HUES64 (cell line): ENCODE measurements around the gene ATXN10.

Experiments used
- H3K27ac ChIP-seq: 2 replicates; pipeline ENCODE4 v1.7.0; 2013; ENCODE audit warnings: low read depth, low read length, inconsistent platforms
- H3K27me3 ChIP-seq: 2 replicates; pipeline ENCODE4 v1.6.1; 2013; ENCODE audit warnings: mild to moderate bottlenecking, low read length; ENCODE audit not compliant: insufficient read depth
- H3K36me3 ChIP-seq: 2 replicates; pipeline ENCODE4 v1.6.1; 2013; ENCODE audit warnings: mild to moderate bottlenecking, low read length; ENCODE audit not compliant: insufficient read depth
- H3K4me1 ChIP-seq: 2 replicates; pipeline ENCODE4 v1.6.1; 2013; ENCODE audit warnings: mild to moderate bottlenecking, low read length, moderate library complexity; ENCODE audit not compliant: insufficient read depth
- H3K4me3 ChIP-seq: 2 replicates; pipeline ENCODE4 v1.5.1; 2013; ENCODE audit warnings: mild to moderate bottlenecking, low read length, moderate library complexity
- H3K9ac ChIP-seq: 2 replicates; pipeline ENCODE4 v1.6.1; 2013; ENCODE audit warnings: mild to moderate bottlenecking, low read depth, low read length
- H3K9me3 ChIP-seq: 2 replicates; pipeline ENCODE4 v1.6.1; 2013; ENCODE audit warnings: low read depth, low read length; ENCODE audit not compliant: insufficient read depth
- WGBS: fragments of 150-250, 120-280 bp; methylation state at CpG from one replicate; pipeline ENCODE4 v1.1.7; 2013; ENCODE audit warnings: missing lambda C conversion rate; 5-methylcytosine and 5-hydroxymethylcytosine counted together

ATXN10 gene

GRCh38 chr22:45720839-45721378 is 49.3 kb downstream of the ATXN10 start:
- H3K27ac ChIP-seq, result no peak overlapping the region
- no peak overlapping the region for H3K4me3 ChIP-seq
- H3K36me3 ChIP-seq, result peaks cover 43% of the 10 kb centered on the region
- no peaks in the 10 kb centered on the region for H3K27me3 ChIP-seq
- H3K4me1 ChIP-seq, result peaks cover 10% of the 10 kb centered on the region; the same call in 1 of the 2 replicates
- 96% methylated on average over 5 of the region's 5 CpGs for WGBS
- no peak overlapping the region for H3K9ac ChIP-seq
- H3K9me3 ChIP-seq, result no peaks in the 10 kb centered on the region

GRCh38 chr22:45722006-45722405 is 50.4 kb downstream of the ATXN10 start:
- WGBS, result 91% methylated on average over 2 of the region's 2 CpGs
- Histone ChIP-seq H3K4me3 (no peak overlapping the region), H3K4me1 (peaks cover 7% of the 10 kb centered on the region; the same call in 1 of the 2 replicates), H3K9me3 (no peaks in the 10 kb centered on the region), H3K27ac (no peak overlapping the region), H3K27me3 (no peaks in the 10 kb centered on the region), H3K9ac (no peak overlapping the region), H3K36me3 (peaks cover 42% of the 10 kb centered on the region)

GRCh38 chr22:45726081-45726480 is 54.4 kb downstream of the ATXN10 start:
- peaks cover 30% of the 10 kb centered on the region for H3K36me3 ChIP-seq
- H3K9me3 ChIP-seq, result no peaks in the 10 kb centered on the region
- no peak overlapping the region for H3K9ac ChIP-seq
- H3K4me1 ChIP-seq, result peaks cover 2% of the 10 kb centered on the region; the same call in 1 of the 2 replicates
- H3K4me3 ChIP-seq, result no peak overlapping the region
- H3K27ac ChIP-seq, result no peak overlapping the region
- H3K27me3 ChIP-seq, result no peaks in the 10 kb centered on the region
- WGBS, result 96% methylated on average over 2 of the region's 2 CpGs

- Histone ChIP-seq H3K4me1 (peaks cover 10% of the 10 kb centered on the region; the same call in 1 of the 2 replicates), H3K27me3 (no peaks in the 10 kb centered on the region), H3K27ac (no peak overlapping the region), H3K9ac (no peak overlapping the region; the same call in 1 of the 2 replicates), H3K4me3 (no peak overlapping the region), H3K36me3 (peaks cover 53% of the 10 kb centered on the region), H3K9me3 (no peaks in the 10 kb centered on the region)
- 85% methylated on average over 8 of the region's 8 CpGs for WGBS
These were observed 59.6 kb downstream of the ATXN10 start for GRCh38 chr22:45731041-45731797.

GRCh38 chr22:45731798-45732495 is 60.3 kb downstream of the ATXN10 start:
- WGBS, result 81% methylated on average over 7 of the region's 7 CpGs
- H3K36me3 ChIP-seq, result peaks cover 60% of the 10 kb centered on the region

GRCh38 chr22:45735273-45735672 is 63.6 kb downstream of the ATXN10 start:
- 98% methylated on average over 3 of the region's 3 CpGs for WGBS
- Histone ChIP-seq H3K27me3 (no peaks in the 10 kb centered on the region), H3K4me3 (no peak overlapping the region), H3K9ac (no peak overlapping the region), H3K9me3 (no peaks in the 10 kb centered on the region), H3K27ac (no peak overlapping the region), H3K4me1 (peaks cover 10% of the 10 kb centered on the region; the same call in 1 of the 2 replicates), H3K36me3 (peaks cover 80% of the 10 kb centered on the region)

More at GRCh38 chr22:45731798-45732495, 60.3 kb downstream of the ATXN10 start:
- Histone ChIP-seq H3K9me3 (no peaks in the 10 kb centered on the region), H3K27me3 (no peaks in the 10 kb centered on the region), H3K4me1 (peaks cover 10% of the 10 kb centered on the region; the same call in 1 of the 2 replicates), H3K4me3 (no peak overlapping the region), H3K27ac (no peak overlapping the region), H3K9ac (no peak overlapping the region)

GRCh38 chr22:45738206-45738605 is 66.6 kb downstream of the ATXN10 start:
- H3K27ac ChIP-seq, result no peak overlapping the region
- no peak overlapping the region for H3K9ac ChIP-seq
- WGBS, result no CpG with 5 or more reads among the region's 1 CpG
- no peaks in the 10 kb centered on the region for H3K27me3 ChIP-seq
- peaks cover 92% of the 10 kb centered on the region for H3K36me3 ChIP-seq
- no peak overlapping the region for H3K4me3 ChIP-seq
- no peaks in the 10 kb centered on the region for H3K9me3 ChIP-seq
- H3K4me1 ChIP-seq, result peaks cover 4% of the 10 kb centered on the region; the same call in 1 of the 2 replicates

GRCh38 chr22:45740236-45740635 is 68.6 kb downstream of the ATXN10 start:
- H3K9me3 ChIP-seq, result no peaks in the 10 kb centered on the region
- 90% methylated on average over 3 of the region's 3 CpGs for WGBS
- H3K36me3 ChIP-seq, result peaks cover 97% of the 10 kb centered on the region
- H3K27me3 ChIP-seq, result no peaks in the 10 kb centered on the region
- H3K4me1 ChIP-seq, result peaks cover 5% of the 10 kb centered on the region; the same call in 1 of the 2 replicates
- no peak overlapping the region for H3K4me3 ChIP-seq
- no peak overlapping the region for H3K9ac ChIP-seq
- H3K27ac ChIP-seq, result no peak overlapping the region

- WGBS, result 95% methylated on average over 8 of the region's 8 CpGs
- no peaks in the 10 kb centered on the region for H3K27me3 ChIP-seq
- H3K27ac ChIP-seq, result no peak overlapping the region
- no peaks in the 10 kb centered on the region for H3K9me3 ChIP-seq
- H3K4me1 ChIP-seq, result peaks cover 5% of the 10 kb centered on the region; the same call in 1 of the 2 replicates
- no peak overlapping the region; the same call in 1 of the 2 replicates for H3K9ac ChIP-seq
- H3K36me3 ChIP-seq, result peaks cover 74% of the 10 kb centered on the region
- H3K4me3 ChIP-seq, result no peak overlapping the region
These were observed 71.3 kb downstream of the ATXN10 start for GRCh38 chr22:45742866-45743450.

GRCh38 chr22:45743687-45744086 is 72.1 kb downstream of the ATXN10 start:
- WGBS, result 95% methylated on average over 1 of the region's 1 CpG
- peaks cover 5% of the 10 kb centered on the region; the same call in 1 of the 2 replicates for H3K4me1 ChIP-seq
- H3K36me3 ChIP-seq, result peaks cover 69% of the 10 kb centered on the region
- no peak overlapping the region; the same call in 1 of the 2 replicates for H3K9ac ChIP-seq
- H3K27me3 ChIP-seq, result no peaks in the 10 kb centered on the region
- H3K4me3 ChIP-seq, result no peak overlapping the region
- no peaks in the 10 kb centered on the region for H3K9me3 ChIP-seq
- H3K27ac ChIP-seq, result no peak overlapping the region
